OCI-LY7 (cell line): ENCODE measurements around the gene MYO18A. TPM values are rescaled to one million over a fixed set of nuclear protein-coding genes. Genes with fewer than 3 reads are reported as not detected.

ENCODE experiments used
- BruUV-seq: library from RNA; stranded (reverse); fragments of 400-500 nt; replicated peaks from 2 replicates; lab custom pipeline; 2021; lab: Mats Ljungman, UMichigan
- CTCF ChIA-PET: fragments of 300-600 bp; sonication (Branson Sonifier 250); formaldehyde crosslinking; loops from one replicate; lab custom pipeline; 2022; ENCODE audit warnings: antibody characterized with exemption; ENCODE audit not compliant: unreplicated experiment; lab: Charles Lee
- POLR2A ChIA-PET: fragments of 300-600 bp; sonication (Branson Sonifier 250); formaldehyde crosslinking; loops from one replicate; lab custom pipeline; 2022; ENCODE audit warnings: antibody characterized with exemption; lab: Charles Lee
- DNase-seq: peaks from one replicate; pipeline ENCODE4 v3.0.0-alpha.2; 2015; ENCODE audit warnings: low spot score
- H2AFZ ChIP-seq: fragments of 200-600 bp; sonication (generic), shearing (Covaris generic); 2 replicates; pipeline ENCODE4 v1.6.1; 2014; ENCODE audit warnings: mild to moderate bottlenecking, antibody characterized with exemption, low read length, moderate library complexity
- H3K27ac ChIP-seq: fragments of 200-600 bp; sonication (generic); 2 replicates; pipeline ENCODE4 v1.5.1; 2014; ENCODE audit warnings: mixed run types, low read depth, mild to moderate bottlenecking, moderate library complexity, low read length, inconsistent platforms; ENCODE audit not compliant: poor library complexity, severe bottlenecking
- H3K36me3 ChIP-seq: fragments of 200-600 bp; sonication (generic); 2 replicates; pipeline ENCODE4 v1.6.1; 2014; ENCODE audit warnings: mild to moderate bottlenecking, antibody characterized with exemption, low read length, moderate library complexity, mixed read lengths; ENCODE audit not compliant: insufficient read depth
- H3K4me1 ChIP-seq: fragments of 200-600 bp; sonication (generic); 2 replicates; pipeline ENCODE4 v1.5.1; 2014; ENCODE audit warnings: mild to moderate bottlenecking, low read length; ENCODE audit not compliant: insufficient read depth, poor library complexity, severe bottlenecking
- H3K4me2 ChIP-seq: fragments of 200-600 bp; sonication (generic); 2 replicates; pipeline ENCODE4 v1.6.1; 2014; ENCODE audit warnings: mild to moderate bottlenecking, low read length
- H3K4me3 ChIP-seq: fragments of 200-600 bp; sonication (generic); 2 replicates; pipeline ENCODE4 v1.5.1; 2014; ENCODE audit warnings: mild to moderate bottlenecking, low read depth, low read length; ENCODE audit not compliant: poor library complexity, severe bottlenecking
- H3K79me2 ChIP-seq: fragments of 200-600 bp; sonication (generic); 2 replicates; pipeline ENCODE4 v1.6.1; 2016; ENCODE audit warnings: low read depth, mild to moderate bottlenecking, low read length, moderate library complexity, mixed read lengths; ENCODE audit not compliant: insufficient read depth
- H3K9me2 ChIP-seq: fragments of 200-600 bp; sonication (generic); 2 replicates; pipeline ENCODE4 v1.6.1; 2016; ENCODE audit warnings: mild to moderate bottlenecking, low read length, mixed read lengths; ENCODE audit not compliant: insufficient read depth
- H3K9me3 ChIP-seq: fragments of 200-600 bp; sonication (generic); 2 replicates; pipeline ENCODE4 v1.6.1; 2014; ENCODE audit warnings: mild to moderate bottlenecking, mixed run types, low read length, mixed read lengths
- H4K20me1 ChIP-seq: fragments of 200-600 bp; sonication (generic); 2 replicates; pipeline ENCODE4 v1.6.1; 2014; ENCODE audit warnings: mild to moderate bottlenecking, antibody characterized with exemption, low read length, moderate library complexity, mixed read lengths; ENCODE audit not compliant: insufficient read depth
- EZH2phosphoT487 ChIP-seq: fragments of 200-600 bp; sonication (generic); IDR thresholded peaks from 2 replicates; pipeline ENCODE4 v1.6.1; 2018; ENCODE audit warnings: low read depth, borderline replicate concordance, mild to moderate bottlenecking, mixed run types, antibody characterized with exemption, low read length, moderate library complexity, mixed read lengths
- intact Hi-C: fragments of 100-400 bp; cut with micrococcal nuclease; formaldehyde crosslinking; loops from one replicate; pipeline ENCODE4 v1.10.0; 2022; ENCODE audit not compliant: unreplicated experiment
- total RNA-seq, 2 experiments: library from RNA; depleted of rRNA in 1 of 2; stranded (reverse); fragments of >200 nt in 1 of 2; shearing (Covaris generic) in 1 of 2; gene quantifications; 2 replicates each; pipeline ENCODE4 v1.2.3, GENCODE V29; 2014 to 2022
- TF ChIP-seq, protein P1 (sequence below): fragments of 200-600 bp; sonication (generic); conservative IDR thresholded peaks from 2 replicates; pipeline ENCODE4 v1.5.1; 2014; ENCODE audit warnings: mild to moderate bottlenecking, antibody characterized with exemption, low read length, moderate library complexity, mixed read lengths

The MYO18A gene
- total RNA-seq, 2 experiments from 2014 or later: 124 to 128 TPM

DNA sequence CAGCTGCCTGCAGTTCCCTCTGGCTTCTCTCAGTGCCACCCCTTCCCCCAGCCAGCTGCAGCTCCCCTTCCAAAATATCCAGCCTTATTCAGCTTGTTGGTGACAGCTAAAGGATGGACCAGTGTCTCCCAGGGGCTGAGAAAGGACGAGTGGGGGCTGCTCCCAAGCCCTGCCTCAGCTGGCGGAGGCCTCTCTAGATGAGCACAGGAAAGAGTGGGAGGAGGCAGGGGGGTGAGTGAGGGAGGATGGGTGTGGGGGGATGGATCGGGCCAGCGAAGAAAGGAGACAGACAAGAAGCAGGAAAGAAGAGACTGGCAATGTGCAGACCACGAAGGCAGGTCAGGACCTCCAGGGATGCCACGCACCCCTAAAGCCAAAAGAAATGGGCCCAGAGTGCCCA is 119.7 kb downstream of the MYO18A start:
- Histone ChIP-seq H3K4me3 (no peak overlapping the region), H3K9me3 (no peaks in the 10 kb centered on the region), H3K4me2 (no peak overlapping the region), H3K27ac (no peak overlapping the region), H3K4me1 (no peaks in the 10 kb centered on the region), H3K9me2 (no peaks in the 10 kb centered on the region), H3K79me2 (no peaks in the 10 kb centered on the region), H3K36me3 (no peaks in the 10 kb centered on the region), H2AFZ (no peak overlapping the region), H4K20me1 (no peaks in the 10 kb centered on the region)
- CTCF ChIA-PET: interaction anchor here (1.1 kb wide), 1 partner anchor 99 kb away, joined by 5 read pairs; no protein-coding TSS in a partner anchor
- POLR2A ChIA-PET: interaction anchor here (1.0 to 1.4 kb wide), 2 partner anchors 41 kb away, joined by 3 to 7 read pairs; no protein-coding TSS in a partner anchor
- intact Hi-C loops: no loop called here
- no TSS peak for BruUV-seq
- no peak for DNase-seq
- TF ChIP-seq EZH2phosphoT487: no peak
- TF ChIP-seq, protein P1, sequence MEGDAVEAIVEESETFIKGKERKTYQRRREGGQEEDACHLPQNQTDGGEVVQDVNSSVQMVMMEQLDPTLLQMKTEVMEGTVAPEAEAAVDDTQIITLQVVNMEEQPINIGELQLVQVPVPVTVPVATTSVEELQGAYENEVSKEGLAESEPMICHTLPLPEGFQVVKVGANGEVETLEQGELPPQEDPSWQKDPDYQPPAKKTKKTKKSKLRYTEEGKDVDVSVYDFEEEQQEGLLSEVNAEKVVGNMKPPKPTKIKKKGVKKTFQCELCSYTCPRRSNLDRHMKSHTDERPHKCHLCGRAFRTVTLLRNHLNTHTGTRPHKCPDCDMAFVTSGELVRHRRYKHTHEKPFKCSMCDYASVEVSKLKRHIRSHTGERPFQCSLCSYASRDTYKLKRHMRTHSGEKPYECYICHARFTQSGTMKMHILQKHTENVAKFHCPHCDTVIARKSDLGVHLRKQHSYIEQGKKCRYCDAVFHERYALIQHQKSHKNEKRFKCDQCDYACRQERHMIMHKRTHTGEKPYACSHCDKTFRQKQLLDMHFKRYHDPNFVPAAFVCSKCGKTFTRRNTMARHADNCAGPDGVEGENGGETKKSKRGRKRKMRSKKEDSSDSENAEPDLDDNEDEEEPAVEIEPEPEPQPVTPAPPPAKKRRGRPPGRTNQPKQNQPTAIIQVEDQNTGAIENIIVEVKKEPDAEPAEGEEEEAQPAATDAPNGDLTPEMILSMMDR: no peak

DNA sequence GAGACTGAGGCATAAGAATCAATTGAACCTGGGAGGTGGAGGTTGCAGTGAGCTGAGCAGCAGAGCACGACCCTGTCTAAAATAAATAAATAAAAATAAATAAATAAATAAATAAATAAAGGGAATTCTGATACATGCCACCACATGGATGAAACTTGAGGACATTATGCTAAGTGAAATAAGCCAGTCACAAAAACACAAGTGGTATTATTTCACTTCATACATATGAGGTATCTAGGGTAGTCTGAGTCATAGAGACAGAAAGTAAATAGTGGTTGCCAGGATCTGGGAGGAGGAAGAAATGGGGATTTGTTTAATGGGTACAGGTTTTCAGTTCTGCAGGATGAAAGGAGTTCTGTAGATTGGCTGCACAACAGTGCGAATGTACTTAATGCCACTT is 120.9 kb downstream of the MYO18A start:
- CTCF ChIA-PET: no interaction called here
- POLR2A ChIA-PET: interaction anchor here (1.4 kb wide), 1 partner anchor 40 kb away, joined by 3 read pairs; no protein-coding TSS in a partner anchor

DNA sequence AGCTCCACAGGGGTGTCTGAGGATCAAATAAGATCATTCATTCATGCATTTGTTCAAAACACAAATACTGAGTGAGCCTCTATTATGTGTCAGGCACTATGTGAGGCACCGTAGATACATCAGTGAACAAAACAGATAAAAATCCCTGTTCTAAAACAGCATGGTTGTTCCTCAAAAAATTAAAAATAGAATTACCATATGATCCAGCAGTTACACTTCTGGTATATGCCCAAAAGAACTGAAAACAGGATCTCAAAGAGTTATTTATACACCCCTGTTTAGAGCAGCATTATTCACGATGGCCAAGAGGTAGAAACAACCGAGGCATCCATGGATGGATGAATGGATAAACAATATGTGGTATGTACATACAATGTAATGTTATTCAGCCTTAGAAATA is 121.8 kb downstream of the MYO18A start:
- TF ChIP-seq EZH2phosphoT487: no peak
- Histone ChIP-seq H3K27ac (no peak overlapping the region), H3K4me3 (no peak overlapping the region), H2AFZ (no peak overlapping the region), H3K4me2 (no peak overlapping the region), H3K36me3 (no peaks in the 10 kb centered on the region), H4K20me1 (no peaks in the 10 kb centered on the region), H3K9me2 (no peaks in the 10 kb centered on the region), H3K9me3 (no peaks in the 10 kb centered on the region), H3K4me1 (no peaks in the 10 kb centered on the region), H3K79me2 (no peaks in the 10 kb centered on the region)
- no TSS peak for BruUV-seq
- no peak for DNase-seq
- ChIA-PET POLR2A (no interaction called here), CTCF (no interaction called here)
- intact Hi-C loops: loop anchor here (5.0 kb wide), 1 partner anchor 86 kb away; no protein-coding TSS in a partner anchor

More for the DNA sequence above, 120.9 kb downstream of the MYO18A start:
- Histone ChIP-seq H3K79me2 (no peaks in the 10 kb centered on the region), H3K36me3 (no peaks in the 10 kb centered on the region), H3K27ac (no peak overlapping the region), H3K4me3 (no peak overlapping the region), H3K9me2 (no peaks in the 10 kb centered on the region), H3K4me2 (no peak overlapping the region), H3K9me3 (no peaks in the 10 kb centered on the region), H2AFZ (no peak overlapping the region), H3K4me1 (no peaks in the 10 kb centered on the region), H4K20me1 (no peaks in the 10 kb centered on the region)
- TF ChIP-seq, protein P1: no peak
- no peak for TF ChIP-seq EZH2phosphoT487
- DNase-seq: no peak
- no TSS peak for BruUV-seq
- intact Hi-C loops: loop anchor here (5.0 kb wide), 1 partner anchor 87 kb away; no protein-coding TSS in a partner anchor
